Astrocyte (in vitro differentiated cells and primary cell): ENCODE measurements around the gene PAX6. TPM values are rescaled to one million over a fixed set of nuclear protein-coding genes. Genes with fewer than 3 reads are reported as not detected.
A peak's percentile ranks its signal among the peaks of the same experiment; 100 is the strongest.

Experiments used
- DNase-seq: peaks from one replicate; pipeline ENCODE4 v3.0.0-alpha.2; 2010; ENCODE audit warnings: low read depth
- FAIRE-seq: peaks from 2 replicates; lab custom pipeline; 2011; peaks lifted over from hg19 to GRCh38; lab: Jason Lieb, UNC
- H2AFZ ChIP-seq: 2 replicates; pipeline ENCODE4 v1.6.0; 2012; ENCODE audit warnings: low read depth, low read length, inconsistent platforms
- H3K27ac ChIP-seq: 2 replicates; pipeline ENCODE4 v1.5.1; 2011; ENCODE audit warnings: low read depth, low read length, inconsistent platforms
- H3K27me3 ChIP-seq: 2 replicates; pipeline ENCODE4 v1.6.0; 2011; ENCODE audit warnings: low read length, inconsistent platforms; ENCODE audit not compliant: insufficient read depth
- H3K36me3 ChIP-seq: 2 replicates; pipeline ENCODE4 v1.5.1; 2011; ENCODE audit warnings: low read length, inconsistent platforms; ENCODE audit not compliant: insufficient read depth
- H3K4me1 ChIP-seq: 2 replicates; pipeline ENCODE4 v1.5.1; 2011; ENCODE audit warnings: low read length, inconsistent platforms; ENCODE audit not compliant: insufficient read depth
- H3K4me2 ChIP-seq: 2 replicates; pipeline ENCODE4 v1.6.0; 2012; ENCODE audit warnings: low read length, inconsistent platforms
- H3K4me3 ChIP-seq: 2 replicates; pipeline ENCODE4 v1.5.1; 2011; ENCODE audit warnings: low read depth, mild to moderate bottlenecking, low read length, inconsistent platforms; ENCODE audit not compliant: insufficient read depth
- H3K79me2 ChIP-seq: 2 replicates; pipeline ENCODE4 v1.6.0; 2012; ENCODE audit warnings: mild to moderate bottlenecking, low read length, inconsistent platforms; ENCODE audit not compliant: insufficient read depth
- H3K9ac ChIP-seq: 2 replicates; pipeline ENCODE4 v1.6.0; 2012; ENCODE audit warnings: mild to moderate bottlenecking, low read length, inconsistent platforms
- H3K9me3 ChIP-seq: 2 replicates; pipeline ENCODE4 v1.5.1; 2012; ENCODE audit warnings: low read depth, mild to moderate bottlenecking, low read length, inconsistent platforms; ENCODE audit not compliant: insufficient read depth
- H4K20me1 ChIP-seq: 2 replicates; pipeline ENCODE4 v1.6.0; 2012; ENCODE audit warnings: low read length, inconsistent platforms; ENCODE audit not compliant: insufficient read depth
- H3K27ac Mint-ChIP-seq: one replicate; pipeline ENCODE4 v1.8.0; 2021; ENCODE audit warnings: mild to moderate bottlenecking, mixed read lengths; ENCODE audit not compliant: unreplicated experiment
- H3K27me3 Mint-ChIP-seq: one replicate; pipeline ENCODE4 v1.8.0; 2021; ENCODE audit warnings: low read depth, mixed read lengths; ENCODE audit not compliant: unreplicated experiment
- H3K36me3 Mint-ChIP-seq: one replicate; pipeline ENCODE4 v1.8.0; 2021; ENCODE audit warnings: low read depth, mixed read lengths; ENCODE audit not compliant: unreplicated experiment
- H3K4me1 Mint-ChIP-seq: one replicate; pipeline ENCODE4 v1.8.0; 2021; ENCODE audit warnings: low read depth, mixed read lengths; ENCODE audit not compliant: unreplicated experiment
- H3K4me3 Mint-ChIP-seq: one replicate; pipeline ENCODE4 v1.8.0; 2021; ENCODE audit warnings: mild to moderate bottlenecking, moderate library complexity, mixed read lengths; ENCODE audit not compliant: unreplicated experiment
- H3K9me3 Mint-ChIP-seq: one replicate; pipeline ENCODE4 v1.8.0; 2021; ENCODE audit warnings: mild to moderate bottlenecking, mixed read lengths; ENCODE audit not compliant: unreplicated experiment
- EZH2 ChIP-seq: IDR thresholded peaks from 2 replicates; pipeline ENCODE4 v1.6.1; 2012; ENCODE audit warnings: mild to moderate bottlenecking, low read length, inconsistent platforms; ENCODE audit not compliant: insufficient read depth
- total RNA-seq: library from RNA; stranded (reverse); gene quantifications from 2 replicates; pipeline ENCODE4 v1.2.1, GENCODE V29; 2021
- TF ChIP-seq, protein P1 (sequence below): IDR thresholded peaks from 2 replicates; pipeline ENCODE4 v1.5.1; 2011; ENCODE audit warnings: low read depth, mild to moderate bottlenecking, inconsistent platforms, low read length, moderate library complexity; ENCODE audit not compliant: insufficient read depth

PAX6 gene
- total RNA-seq, 1 donor from 2014 or later, result 12.2 TPM

DNA sequence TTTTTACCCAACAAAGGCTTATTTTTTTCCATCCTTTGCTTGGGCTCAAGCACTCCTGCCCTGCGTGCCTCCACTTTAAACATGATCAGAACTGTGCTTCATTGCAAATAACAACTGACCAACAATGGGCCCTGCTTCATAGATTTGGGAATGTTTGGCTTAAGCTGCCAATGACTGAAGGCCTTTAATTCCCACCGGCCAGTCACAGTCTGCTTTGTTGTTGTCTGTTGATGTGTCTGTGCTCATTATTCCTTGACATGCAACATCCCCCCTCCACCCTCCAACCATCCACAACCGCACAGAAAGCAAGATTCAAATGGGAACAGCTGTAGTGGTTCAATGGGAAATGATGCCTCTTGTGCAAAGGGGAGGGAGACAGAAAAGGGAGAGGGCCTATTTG lies 23.0 kb downstream of the PAX6 start:
- FAIRE-seq (no peak), DNase-seq (no peak)
- Histone ChIP-seq H3K9me3 (no peaks in the 10 kb centered on the region), H3K4me2 (no peak overlapping the region), H4K20me1 (peaks cover 3% of the 10 kb centered on the region), H3K79me2 (no peaks in the 10 kb centered on the region), H3K36me3 (peaks cover 10% of the 10 kb centered on the region), H3K27ac (no peak overlapping the region), H3K4me3 (no peak overlapping the region), H3K4me1 (no peaks in the 10 kb centered on the region), H3K9ac (no peak overlapping the region), H3K27me3 (no peaks in the 10 kb centered on the region), H2AFZ (no peak overlapping the region)
- TF ChIP-seq, protein P1, sequence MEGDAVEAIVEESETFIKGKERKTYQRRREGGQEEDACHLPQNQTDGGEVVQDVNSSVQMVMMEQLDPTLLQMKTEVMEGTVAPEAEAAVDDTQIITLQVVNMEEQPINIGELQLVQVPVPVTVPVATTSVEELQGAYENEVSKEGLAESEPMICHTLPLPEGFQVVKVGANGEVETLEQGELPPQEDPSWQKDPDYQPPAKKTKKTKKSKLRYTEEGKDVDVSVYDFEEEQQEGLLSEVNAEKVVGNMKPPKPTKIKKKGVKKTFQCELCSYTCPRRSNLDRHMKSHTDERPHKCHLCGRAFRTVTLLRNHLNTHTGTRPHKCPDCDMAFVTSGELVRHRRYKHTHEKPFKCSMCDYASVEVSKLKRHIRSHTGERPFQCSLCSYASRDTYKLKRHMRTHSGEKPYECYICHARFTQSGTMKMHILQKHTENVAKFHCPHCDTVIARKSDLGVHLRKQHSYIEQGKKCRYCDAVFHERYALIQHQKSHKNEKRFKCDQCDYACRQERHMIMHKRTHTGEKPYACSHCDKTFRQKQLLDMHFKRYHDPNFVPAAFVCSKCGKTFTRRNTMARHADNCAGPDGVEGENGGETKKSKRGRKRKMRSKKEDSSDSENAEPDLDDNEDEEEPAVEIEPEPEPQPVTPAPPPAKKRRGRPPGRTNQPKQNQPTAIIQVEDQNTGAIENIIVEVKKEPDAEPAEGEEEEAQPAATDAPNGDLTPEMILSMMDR, result no peak
- TF ChIP-seq EZH2, result no peak
- Mint-ChIP-seq H3K36me3 (no peaks in the 10 kb centered on the region), H3K4me1 (peaks cover 7% of the 10 kb centered on the region), H3K9me3 (no peaks in the 10 kb centered on the region), H3K27me3 (peaks cover 10% of the 10 kb centered on the region), H3K4me3 (no peak overlapping the region), H3K27ac (no peak overlapping the region)

DNA sequence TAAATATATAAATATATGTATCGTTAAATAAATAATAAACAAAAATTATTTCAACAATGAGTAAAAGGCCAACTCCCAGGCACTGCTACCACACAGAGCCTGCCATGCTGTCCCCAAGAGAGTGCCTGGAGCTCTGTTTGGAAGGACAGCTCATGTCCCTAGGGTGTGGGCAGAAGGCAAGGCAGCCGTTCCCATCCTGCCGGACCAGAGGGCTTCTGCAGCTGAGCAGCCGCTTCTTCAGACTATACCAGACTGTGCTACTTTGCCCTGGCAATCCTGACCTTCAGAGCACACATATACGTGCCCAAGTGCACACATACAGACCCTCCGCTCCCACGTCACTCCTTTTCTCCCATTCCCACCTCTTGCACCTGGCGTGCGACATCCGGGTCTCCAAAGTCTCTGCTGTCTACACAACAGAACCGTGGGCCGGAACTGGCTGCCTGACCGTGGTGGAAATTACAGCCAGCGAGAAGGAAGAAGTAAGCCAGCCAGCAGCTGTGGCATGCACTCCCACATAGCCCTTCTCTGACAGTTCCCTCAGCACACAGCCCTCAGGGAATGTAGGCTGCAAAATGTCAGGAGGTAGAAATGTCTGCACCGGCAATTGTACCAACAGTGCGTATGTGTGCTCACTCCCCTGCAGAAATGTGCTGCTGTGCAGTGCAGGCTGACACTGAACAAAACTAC lies 24.0 kb downstream of the PAX6 start:
- Histone ChIP-seq H4K20me1 (peaks cover 3% of the 10 kb centered on the region), H3K4me2 (no peak overlapping the region), H3K27me3 (no peaks in the 10 kb centered on the region), H3K27ac (no peak overlapping the region), H3K36me3 (peaks cover 7% of the 10 kb centered on the region), H3K4me1 (no peaks in the 10 kb centered on the region), H3K9me3 (no peaks in the 10 kb centered on the region), H3K4me3 (no peak overlapping the region), H3K79me2 (no peaks in the 10 kb centered on the region), H2AFZ (no peak overlapping the region), H3K9ac (no peak overlapping the region)
- peaks cover 5% of the 10 kb centered on the region for H3K27me3 Mint-ChIP-seq
- H3K36me3 Mint-ChIP-seq, result no peaks in the 10 kb centered on the region
- H3K9me3 Mint-ChIP-seq, result no peaks in the 10 kb centered on the region
- peaks cover 7% of the 10 kb centered on the region for H3K4me1 Mint-ChIP-seq
- DNase-seq, result no peak
- no peak overlapping the region for H3K4me3 Mint-ChIP-seq
- TF ChIP-seq EZH2, result no peak
- TF ChIP-seq, protein P1, result no peak
- peak overlapping the region; percentile 50 for H3K27ac Mint-ChIP-seq
- FAIRE-seq, result no peak

DNA sequence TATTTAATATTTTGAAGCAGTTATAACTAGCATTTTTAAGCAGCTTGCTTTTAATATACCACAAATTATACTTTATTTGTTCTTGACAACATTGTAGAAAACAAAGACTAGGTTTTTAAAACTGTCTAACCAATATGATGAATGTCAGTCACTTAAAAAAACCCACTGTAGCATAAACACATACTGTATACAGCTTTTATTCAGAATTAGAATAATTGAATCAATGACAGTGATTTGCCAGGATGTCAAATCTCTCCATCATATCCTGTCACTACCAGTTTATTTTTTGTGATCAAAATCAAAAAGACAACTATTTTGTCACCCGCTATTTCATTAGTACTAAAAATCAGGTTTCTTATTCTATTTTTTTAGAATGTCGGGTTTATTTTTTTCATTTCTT lies 26.5 kb downstream of the PAX6 start:
- no peak overlapping the region for H3K27ac Mint-ChIP-seq
- Histone ChIP-seq H3K9me3 (no peaks in the 10 kb centered on the region), H3K4me3 (no peak overlapping the region), H3K4me2 (no peak overlapping the region), H3K36me3 (peaks cover 3% of the 10 kb centered on the region), H3K27me3 (no peaks in the 10 kb centered on the region), H3K27ac (no peak overlapping the region), H3K9ac (no peak overlapping the region), H3K79me2 (no peaks in the 10 kb centered on the region), H2AFZ (no peak overlapping the region), H4K20me1 (peaks cover 3% of the 10 kb centered on the region), H3K4me1 (peaks cover 3% of the 10 kb centered on the region)
- no peak overlapping the region for H3K4me3 Mint-ChIP-seq
- no peaks in the 10 kb centered on the region for H3K36me3 Mint-ChIP-seq
- TF ChIP-seq, protein P1, result no peak
- no peak for TF ChIP-seq EZH2
- no peaks in the 10 kb centered on the region for H3K9me3 Mint-ChIP-seq
- H3K4me1 Mint-ChIP-seq, result peaks cover 18% of the 10 kb centered on the region
- DNase-seq, result no peak
- no peak for FAIRE-seq
- no peaks in the 10 kb centered on the region for H3K27me3 Mint-ChIP-seq
